HG02763 (cell line): ENCODE results near the gene NSD2.
"Not testable (repeated sequence)": the region's sequence is repeated elsewhere in the genome, so short reads cannot be mapped to it uniquely, and the experiment has no call there.

Experiments
- ATAC-seq: cut with Tn5 transposase; IDR thresholded peaks from one replicate; pipeline ENCODE4 v1.9.1; 2021; ENCODE audit warnings: mild to moderate bottlenecking, moderate library complexity; ENCODE audit not compliant: unreplicated experiment

Gene NSD2

DNA sequence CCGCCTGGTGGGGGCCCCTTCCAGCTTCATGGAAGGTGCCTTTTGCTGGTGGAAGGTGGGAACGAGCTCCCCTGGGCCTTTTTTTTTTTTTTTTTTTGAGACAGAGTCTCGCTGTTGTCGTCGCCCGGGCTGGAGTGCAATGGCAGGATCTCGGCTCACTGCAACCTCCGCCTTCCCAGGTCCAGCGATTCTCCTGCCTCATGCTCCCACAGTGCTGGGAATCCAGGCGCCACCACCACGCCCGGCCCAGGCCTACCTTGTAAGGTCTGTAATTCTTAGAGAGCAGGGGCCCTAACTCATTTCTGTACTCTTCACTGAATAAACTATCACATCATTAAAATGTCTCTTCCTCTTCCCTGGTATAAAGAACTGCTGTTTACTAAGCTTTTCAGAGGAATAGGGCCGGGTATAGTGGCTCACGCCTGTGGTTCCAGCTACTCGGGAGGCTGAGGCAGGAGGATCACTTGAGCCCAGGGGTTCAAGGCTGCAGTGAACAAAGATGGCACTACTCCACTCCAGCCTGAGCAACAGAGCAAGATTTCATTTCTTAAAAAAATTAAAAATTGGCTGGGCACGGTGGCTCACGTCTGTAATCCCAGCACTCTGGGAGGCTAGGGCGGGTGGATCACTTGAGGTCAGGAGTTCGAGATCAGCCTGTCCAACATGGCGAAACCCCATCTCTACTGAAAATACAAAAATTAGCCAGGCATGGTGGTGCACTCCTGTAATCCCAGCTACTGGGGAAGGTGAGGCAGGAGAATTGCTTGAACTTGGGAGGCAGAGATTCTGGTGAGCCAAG is 122.7 kb downstream of the NSD2 start:
- ATAC-seq = not testable (repeated sequence)

DNA sequence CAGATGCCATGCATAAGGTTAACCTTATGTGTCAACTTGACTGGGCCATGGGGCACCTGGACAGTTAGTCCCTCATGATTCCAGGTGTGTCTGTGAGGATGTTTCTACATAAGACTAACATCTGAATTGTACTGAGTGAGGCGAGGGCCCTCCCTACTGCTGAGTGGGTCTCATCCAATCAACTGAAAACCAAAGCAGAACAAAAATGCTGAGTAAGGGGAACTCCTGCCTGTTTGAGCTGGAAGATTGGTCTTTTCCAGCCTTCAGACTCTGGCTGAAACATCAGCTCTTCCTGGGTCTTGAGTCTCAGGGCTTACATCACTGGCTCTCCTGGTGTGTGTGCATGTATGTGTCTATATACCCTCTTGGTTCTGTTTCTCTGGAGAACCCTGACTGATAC is 123.7 kb downstream of the NSD2 start:
- no peak for ATAC-seq

DNA sequence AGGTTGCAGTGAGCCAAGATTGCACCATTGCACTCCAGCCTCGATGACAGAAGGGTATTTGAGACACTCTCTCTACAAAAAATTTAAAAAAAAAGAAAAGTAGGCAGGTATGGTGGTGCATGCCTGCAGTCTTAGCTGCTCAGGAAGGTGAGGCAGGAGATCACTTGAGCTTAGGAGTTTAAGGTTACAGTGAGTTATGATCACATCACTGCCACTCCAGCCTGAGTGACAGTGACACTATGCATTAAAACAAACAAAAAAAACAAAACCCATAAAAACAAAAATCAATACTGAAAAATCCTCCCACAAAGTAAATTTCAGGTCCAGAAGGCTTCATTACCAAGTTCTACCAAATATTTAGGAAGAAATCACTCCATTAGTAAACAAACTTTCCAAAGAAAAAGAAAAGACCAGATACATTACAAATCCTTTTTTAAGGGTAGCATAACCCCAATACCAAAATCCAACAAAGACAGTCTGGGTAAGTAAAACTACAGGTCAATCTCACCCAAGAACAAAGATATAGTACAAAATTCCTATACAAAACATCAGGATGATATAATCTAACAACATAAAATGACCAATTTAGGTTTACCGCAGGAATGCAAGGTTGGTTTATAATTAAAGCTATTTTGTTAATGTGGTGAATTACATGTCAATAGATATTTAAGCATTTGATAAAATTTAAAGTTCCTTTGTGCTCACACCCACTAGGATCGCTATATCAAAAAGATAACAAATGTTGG is 125.8 kb downstream of the NSD2 start:
- ATAC-seq = no peak

DNA sequence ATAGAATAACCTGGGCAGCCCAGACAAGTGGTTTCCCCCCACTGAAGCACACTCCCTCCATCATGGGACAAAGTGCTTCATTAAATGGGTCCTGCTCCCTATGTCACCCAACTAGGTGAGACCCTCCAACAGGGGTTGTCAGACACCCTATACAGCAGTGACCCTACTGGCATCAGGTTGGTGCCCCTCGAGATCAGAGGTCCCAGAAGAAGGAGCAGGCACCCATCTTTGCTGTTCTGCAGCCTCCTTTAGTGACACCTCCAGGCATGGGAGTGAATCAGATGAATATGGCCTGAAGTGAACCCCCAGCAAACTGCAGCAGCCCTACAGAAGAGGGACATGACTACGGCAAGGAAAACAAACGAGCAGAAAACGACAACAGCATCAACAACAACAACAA is 126.5 kb downstream of the NSD2 start:
- ATAC-seq = no peak

DNA sequence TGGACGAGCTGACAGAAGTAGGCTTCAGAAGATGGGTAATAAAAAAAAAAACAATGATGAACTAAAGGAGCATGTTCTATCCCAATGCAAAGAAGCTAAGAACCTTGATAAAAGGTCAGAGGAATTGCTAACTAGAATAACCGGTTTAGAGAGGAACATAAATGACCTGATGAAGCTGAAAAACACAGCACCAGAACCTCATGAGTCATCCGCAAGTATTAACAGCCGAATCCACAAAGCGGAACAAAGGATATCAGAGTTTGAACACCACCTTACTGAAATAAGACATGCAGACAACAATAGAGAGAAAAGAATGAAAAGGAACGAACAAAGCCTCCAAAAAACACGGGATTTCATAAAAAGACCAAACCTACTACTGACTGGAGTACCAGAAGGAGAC is 127.1 kb downstream of the NSD2 start:
- no peak for ATAC-seq

DNA sequence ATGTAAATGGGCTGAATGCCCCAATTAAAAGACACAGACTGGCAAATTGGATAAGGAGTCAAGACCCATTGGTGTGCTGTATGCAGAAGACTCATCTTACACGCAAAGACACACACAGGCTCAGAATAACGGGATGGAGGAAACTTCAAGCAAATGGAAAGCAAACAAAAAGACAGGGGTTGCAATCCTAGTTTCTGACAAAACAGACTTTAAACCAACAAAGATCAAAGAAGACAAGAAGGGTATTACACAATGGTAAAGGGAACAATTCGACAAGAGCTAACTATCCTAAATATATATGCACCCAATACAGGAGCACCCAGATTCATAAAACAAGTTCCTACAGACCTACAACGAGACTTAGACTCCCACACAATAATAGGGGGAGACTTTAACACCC is 128.1 kb downstream of the NSD2 start:
- not testable (repeated sequence) for ATAC-seq

DNA sequence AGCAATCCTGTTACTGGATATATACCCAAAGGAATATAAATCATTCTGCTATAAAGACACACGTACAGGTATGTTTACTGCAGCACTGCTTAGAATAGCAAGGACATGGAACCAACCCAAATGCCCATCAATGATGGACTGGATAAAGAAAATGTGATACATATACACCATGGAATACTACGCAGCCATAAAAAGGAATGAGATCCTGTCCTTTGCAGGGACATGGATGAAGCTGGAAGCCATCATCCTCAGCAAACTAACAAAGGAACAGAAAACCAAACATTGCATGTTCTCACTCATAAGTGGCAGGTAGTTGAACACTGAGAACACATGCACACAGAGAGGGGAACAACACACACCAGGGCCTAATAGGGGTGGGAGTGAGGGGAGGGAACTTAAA is 132.2 kb downstream of the NSD2 start:
- not testable (repeated sequence) for ATAC-seq

DNA sequence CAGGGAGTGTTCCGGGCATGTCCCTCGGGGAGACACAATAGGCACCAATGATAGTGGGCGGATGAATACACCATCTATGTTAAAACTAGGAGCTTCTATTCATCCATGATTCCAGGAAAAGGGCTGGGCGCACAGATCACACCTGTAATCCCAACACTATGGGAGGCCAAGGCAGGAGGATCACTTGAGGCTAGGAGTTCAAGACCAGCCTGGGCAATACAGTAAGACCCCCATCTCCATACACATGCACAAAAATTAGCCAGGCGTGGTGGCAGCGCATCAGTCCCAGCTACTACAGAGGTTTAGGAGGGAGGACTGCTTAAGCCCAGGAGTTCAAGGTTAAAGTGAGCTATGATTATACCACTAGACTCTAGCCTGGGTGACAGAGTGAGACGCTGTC is 135.2 kb downstream of the NSD2 start:
- ATAC-seq = no peak

DNA sequence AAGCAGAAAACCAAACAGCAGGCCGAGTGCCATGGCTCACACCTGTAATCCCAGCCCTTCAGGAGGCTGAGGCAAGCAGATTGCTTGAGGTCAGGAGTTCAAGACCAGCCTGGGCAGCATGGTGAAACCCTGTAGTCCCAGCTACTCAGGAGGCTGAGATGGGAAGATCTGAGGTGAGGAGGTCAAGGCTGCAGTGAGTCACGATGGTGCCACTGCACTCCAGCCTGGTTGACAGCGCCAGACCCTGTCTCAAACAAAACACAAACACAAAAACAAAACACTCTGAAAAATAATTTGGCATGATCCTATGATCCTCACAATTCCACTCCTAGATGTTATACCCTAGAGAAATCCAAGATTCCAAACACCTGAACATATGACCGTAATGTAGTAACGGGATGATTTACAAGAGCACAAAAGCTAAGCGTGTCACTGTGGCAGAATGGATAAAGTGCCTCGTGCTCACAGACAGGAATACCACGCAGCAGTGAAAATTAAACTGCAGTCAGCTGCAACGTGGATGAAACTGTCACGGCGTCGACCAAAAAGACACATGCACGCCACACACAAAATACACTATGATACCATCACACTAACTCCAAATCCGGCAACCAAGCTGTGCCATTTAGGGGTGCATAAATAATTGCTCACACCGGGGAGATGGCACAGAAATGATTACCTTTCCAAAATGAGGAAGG is 135.9 kb downstream of the NSD2 start:
- ATAC-seq = no peak

DNA sequence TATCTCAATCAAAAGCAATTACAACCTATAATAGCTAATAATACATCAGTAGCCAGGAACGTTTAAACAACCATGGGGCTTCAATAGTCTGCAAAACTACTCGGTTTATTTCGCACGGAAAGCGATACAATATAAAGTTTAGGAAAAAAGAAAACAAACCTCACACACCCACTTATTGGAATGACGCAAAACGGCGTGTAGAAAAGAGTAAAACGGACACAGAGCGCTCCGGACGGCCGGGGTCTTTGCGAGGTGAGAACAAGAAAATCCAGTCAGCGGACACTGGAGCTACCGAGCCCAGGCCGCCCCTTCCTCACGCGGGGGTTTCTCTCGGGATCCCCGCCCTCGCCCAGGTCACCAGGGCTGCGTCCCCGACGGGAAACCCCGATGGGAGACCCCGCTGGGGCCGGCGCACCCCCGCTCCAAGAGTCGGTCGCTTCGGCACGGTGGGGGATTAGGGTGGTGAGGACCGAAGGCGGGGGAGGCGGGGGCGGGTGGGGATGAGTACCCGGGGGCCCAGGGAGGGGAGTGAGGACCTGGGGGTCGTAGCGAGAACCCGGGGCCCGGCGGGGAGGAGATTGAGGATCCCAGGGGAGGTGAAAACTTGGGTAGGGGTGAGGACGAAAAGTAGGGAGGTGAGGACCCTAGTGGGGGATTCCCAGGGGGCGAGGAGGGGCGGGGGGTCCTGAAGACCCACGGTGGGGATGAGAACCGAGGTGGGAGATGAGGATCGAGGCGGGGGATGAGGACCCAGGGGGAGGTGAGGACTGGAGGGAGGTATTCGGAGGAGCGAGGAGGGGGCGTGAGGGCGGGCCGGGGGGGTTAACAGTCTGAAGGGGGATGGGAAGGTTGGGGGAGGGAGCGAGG is 136.8 kb downstream of the NSD2 start:
- ATAC-seq = no peak

DNA sequence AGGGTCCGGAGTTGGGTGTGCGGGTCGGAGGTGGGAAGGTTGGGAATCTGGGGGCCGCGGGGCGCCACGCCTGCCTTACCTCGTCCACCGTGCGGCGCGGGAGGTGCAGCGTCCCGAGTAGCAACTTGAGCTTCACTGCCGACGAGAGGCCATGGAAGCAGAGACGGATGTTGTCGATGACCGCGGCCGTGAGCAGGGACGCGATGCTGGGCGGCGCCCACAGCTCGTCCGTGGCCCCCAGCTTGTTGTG is 137.4 kb downstream of the NSD2 start:
- no peak for ATAC-seq

DNA sequence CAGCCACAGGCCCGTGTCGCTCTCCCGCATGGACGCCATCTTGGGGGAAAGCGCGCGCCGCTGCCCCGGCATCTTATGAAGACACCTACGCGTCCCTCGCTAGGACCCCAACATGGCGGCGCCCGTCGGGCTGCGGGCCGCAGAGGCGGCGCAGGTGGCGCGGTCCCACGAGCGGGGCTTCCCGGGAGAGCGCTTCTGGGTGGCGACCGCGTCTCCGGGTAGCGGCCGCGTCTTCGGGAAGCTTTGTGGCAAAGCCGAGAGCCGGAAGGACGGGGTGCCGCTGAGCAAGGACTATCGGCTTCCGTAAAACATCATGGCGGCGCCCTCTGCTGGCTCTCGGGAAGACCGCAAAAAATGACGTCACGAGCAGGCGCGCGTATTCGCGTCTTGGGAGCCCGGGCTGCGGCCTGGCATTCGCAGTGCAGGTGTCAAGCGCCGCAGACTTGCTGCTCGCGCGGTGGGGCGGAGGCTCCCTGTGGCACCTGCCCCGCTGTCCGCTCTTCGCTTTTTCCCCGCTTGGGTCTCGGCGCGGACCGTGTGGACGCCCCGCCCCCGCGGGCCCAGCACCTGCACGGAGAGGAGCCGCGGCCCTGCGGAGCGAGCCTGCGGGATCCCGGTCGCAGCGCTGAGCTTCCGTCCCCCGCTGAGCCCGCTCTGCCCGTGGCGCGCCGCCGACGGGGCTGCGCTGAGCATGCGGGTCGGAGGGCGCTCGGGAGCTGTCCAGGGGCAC is 137.9 kb downstream of the NSD2 start, which contains the start of gene NELFA:
NELFA (minus strand) TSS at position 54 of the 730 bp plus-strand sequence; CDS start at position 39, 15 bp downstream.
- peak; percentile 85 for ATAC-seq

DNA sequence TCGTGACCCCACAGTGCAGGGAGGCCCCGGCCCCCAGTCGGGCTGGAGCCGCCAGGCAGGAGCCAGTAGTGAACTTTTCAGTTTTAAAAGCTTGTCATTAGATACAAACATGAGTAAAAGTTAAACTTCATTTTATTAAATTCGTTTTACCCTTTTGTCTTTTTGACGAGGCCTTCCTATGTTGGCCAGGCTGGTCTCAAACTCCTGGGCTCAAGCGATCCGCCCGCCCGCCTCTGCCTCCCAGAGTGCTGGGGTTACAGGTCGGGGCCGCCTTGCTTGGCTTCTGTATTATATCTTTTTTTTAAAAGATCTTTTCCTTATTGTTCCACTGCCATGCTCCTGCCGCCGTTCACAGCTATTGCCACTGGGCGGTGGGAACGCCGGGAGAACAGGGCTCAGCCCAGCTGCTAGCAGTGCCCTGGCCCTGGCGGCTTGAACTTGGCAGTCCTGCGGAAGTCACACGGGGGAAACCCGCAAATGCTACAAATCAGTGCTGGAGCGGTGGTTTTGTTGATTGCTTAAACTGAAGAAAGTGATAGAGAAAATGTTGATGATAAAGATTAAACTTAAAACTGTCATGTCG is 138.5 kb downstream of the NSD2 start:
- ATAC-seq = no peak

DNA sequence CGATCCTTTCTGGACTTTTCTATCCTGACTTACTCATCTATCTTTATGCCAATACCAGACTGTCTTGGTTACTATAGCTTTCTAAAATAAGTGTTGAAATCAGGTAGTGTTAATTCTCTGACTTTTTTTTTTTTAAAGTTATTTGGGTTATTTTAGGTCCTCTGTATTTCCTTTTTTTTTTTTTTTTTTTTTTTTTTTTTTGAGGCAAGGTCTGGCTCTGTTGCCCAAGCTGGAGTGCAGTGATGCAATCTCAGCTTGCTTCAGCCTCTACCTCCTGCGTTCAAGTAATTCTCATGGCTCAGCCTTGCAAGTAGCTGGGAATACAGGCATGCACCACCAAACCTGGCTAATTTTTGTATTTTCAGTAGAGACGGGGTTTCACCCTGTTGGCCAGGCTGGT is 140.4 kb downstream of the NSD2 start:
- no peak for ATAC-seq

DNA sequence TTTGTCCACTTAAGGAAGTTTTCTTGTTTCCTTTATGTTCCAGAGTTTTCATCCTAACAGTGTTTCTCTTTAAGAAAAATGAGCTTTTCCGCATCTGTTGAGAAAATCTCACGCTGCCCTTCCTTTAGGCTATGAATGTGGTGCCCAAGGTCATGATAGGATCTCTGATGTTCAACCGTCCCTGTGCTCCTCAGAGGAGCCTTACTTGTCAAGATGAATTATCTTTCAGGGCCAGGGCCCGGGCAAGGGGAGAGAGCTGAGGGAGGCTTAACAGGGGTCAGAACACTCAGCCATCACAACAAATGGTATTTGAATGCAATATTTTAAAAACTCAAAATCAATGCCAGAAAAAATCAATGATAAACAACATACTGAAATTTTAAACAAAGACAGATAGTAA is 143.8 kb downstream of the NSD2 start:
- ATAC-seq = no peak

DNA sequence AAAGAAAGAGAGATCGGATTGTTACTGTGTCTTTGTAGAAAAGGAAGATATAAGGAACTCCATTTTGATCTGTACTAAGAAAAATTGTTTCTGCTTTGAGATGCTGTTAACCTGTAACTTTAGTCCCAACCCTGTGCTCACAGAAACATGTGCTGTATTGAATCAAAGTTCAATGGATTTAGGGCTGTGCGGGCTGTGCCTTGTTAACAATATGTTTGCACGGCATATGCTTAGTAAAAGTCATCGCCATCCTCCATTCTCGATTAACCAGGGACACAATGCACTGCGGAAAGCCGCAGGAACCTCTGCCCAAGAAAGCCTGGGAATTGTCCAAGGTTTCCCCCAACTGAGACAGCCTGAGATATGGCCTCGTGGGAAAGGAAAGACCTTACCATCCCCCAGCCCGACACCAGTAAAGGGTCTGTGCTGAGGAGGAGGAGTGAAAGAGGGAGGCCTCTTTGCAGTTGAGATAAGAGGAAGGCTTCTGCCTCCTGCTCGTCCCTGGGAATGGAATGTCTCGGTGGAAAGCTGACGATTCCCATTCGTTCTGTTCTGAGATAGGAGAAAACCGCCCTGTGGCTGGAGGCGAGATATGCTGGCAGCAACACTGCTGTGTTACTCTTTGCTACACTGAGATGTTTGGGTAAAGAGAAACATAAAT is 150.3 kb downstream of the NSD2 start:
- not testable (repeated sequence) for ATAC-seq

DNA sequence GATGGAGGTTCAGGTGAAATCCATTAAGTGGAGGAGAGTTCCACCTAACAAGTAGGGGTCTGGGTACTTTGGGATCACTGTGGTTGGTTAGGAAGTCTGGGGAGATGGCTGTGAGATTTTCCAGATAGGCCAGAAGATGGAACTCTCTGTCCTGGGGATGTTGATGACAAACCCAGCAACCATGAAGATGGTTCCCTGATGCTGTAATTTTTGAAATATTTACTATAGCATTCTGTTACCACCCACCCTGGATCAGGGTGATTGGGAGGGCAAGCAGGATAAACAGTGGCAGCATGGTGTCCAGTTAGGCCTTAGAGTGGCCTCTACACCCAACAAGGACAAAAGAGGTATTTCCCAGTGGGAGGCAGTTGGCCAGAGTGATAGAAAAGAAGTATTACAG is 153.5 kb downstream of the NSD2 start:
- no peak for ATAC-seq

DNA sequence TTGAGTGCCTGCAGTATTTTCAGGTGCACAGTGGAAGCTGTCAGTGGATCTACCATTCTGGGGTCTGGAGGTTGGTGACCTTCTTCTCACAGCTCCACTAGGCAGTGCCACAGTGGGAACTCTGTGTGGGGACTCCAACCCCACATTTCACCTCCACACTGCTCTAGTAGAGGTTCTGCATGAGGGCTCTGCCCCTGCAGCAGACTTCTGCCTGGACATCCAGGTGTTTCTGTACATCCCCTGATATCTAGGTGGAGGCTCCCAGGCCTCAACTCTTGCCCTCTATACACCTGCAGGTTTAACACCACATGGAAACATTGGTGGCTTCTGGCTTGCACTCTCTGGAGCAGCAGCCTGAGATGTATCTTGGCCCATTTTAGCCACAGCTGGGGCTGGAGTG is 154.6 kb downstream of the NSD2 start:
- ATAC-seq = no peak

DNA sequence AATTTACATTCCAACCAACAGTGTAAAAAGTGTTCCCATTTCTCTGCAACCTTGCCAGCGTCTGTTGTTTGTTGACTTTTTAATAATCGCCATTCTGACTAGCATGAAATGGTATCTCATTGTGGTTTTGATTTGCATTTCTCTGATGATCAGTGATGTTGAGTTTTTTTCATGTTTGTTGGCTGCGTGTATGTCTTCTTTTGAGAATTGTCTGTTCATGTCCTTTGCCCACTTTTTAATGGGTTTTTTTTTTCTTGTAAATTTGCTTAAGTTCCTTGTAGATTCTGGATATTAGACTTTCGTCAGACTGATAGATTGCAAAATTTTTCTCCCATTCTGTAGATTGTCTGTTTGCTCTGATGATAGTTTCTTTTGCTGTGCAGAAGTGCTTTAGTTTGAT is 155.9 kb downstream of the NSD2 start:
- ATAC-seq = not testable (repeated sequence)
